BLaER1 treated with 17β-estradiol and CSF1 and Interleukin-3, amounts not matched to agents 10 nM and 100 nM (cell line): Measurements from ENCODE around the gene AGAP1.
A peak's percentile ranks its signal among the peaks of the same experiment; 100 is the strongest.

ENCODE experiments used
- H3K27ac ChIP-seq, 11 experiments: shearing (Covaris generic); formaldehyde crosslinking; 2 replicates each; pipeline ENCODE4 v1.8.1; 2022
- H3K27me3 ChIP-seq, 11 experiments: shearing (Covaris generic); formaldehyde crosslinking; 2 replicates each; pipeline ENCODE4 v1.8.1; 2022
- H3K36me3 ChIP-seq, 11 experiments: shearing (Covaris generic); formaldehyde crosslinking; 2 replicates each; pipeline ENCODE4 v1.8.1; 2022
- H3K4me1 ChIP-seq, 10 experiments: shearing (Covaris generic); formaldehyde crosslinking; 2 replicates each; pipeline ENCODE4 v1.8.1; 2022
- H3K4me2 ChIP-seq, 11 experiments: shearing (Covaris generic); formaldehyde crosslinking; 2 replicates each; pipeline ENCODE4 v1.8.1; 2022
- H3K4me3 ChIP-seq, 10 experiments: shearing (Covaris generic); formaldehyde crosslinking; 2 replicates each; pipeline ENCODE4 v1.8.1; 2022
- H3K9ac ChIP-seq, 11 experiments: shearing (Covaris generic); formaldehyde crosslinking; 2 replicates each; pipeline ENCODE4 v1.8.1; 2022
- H3K9me3 ChIP-seq, 11 experiments: shearing (Covaris generic); formaldehyde crosslinking; replicated peaks in 1 of 11; 2 replicates each; pipeline ENCODE4 v1.8.1; 2022
- H4K20me1 ChIP-seq, 11 experiments: shearing (Covaris generic); formaldehyde crosslinking; 2 replicates each; pipeline ENCODE4 v1.8.1; 2022
- Cebpa-rat ChIP-seq, 11 experiments: shearing (Covaris generic); IDR thresholded peaks; 2 replicates each; pipeline ENCODE4 v1.8.1; 2022

The AGAP1 gene

GRCh38 chr2:235626658-235627057, 132.8 kb downstream of the AGAP1 start:
- H3K4me3 ChIP-seq, result no peak overlapping the region
- peaks cover 0 to 27% (median 9%) of the 10 kb centered on the region in 11 experiments; a peak in 9 of 22 replicates for H4K20me1 ChIP-seq
- no peak overlapping the region for H3K9ac ChIP-seq
- H3K4me1 ChIP-seq, result no peaks in the 10 kb centered on the region; a peak in 2 of 20 replicates
- no peak overlapping the region for H3K4me2 ChIP-seq
- no peak overlapping the region for H3K27ac ChIP-seq
- H3K27me3 ChIP-seq, result no peaks in the 10 kb centered on the region
- no peaks in the 10 kb centered on the region for H3K36me3 ChIP-seq
- peaks cover 0 to 13% (median 6%) of the 10 kb centered on the region in 11 experiments; a peak in 10 of 22 replicates for H3K9me3 ChIP-seq
- TF ChIP-seq Cebpa-rat (IDR thresholded peaks at IDR 0.05), result no peak

GRCh38 chr2:235627682-235628081, 133.8 kb downstream of the AGAP1 start:
- no peaks in the 10 kb centered on the region for H3K36me3 ChIP-seq

GRCh38 chr2:235630718-235631296, 137.0 kb downstream of the AGAP1 start:
- Histone ChIP-seq H3K4me2 (no peak overlapping the region), H3K36me3 (no peaks in the 10 kb centered on the region), H3K9me3 (peaks cover 0 to 6% (median 0%) of the 10 kb centered on the region in 11 experiments; a peak in 3 of 22 replicates), H3K4me1 (peaks cover 0 to 7% (median 0%) of the 10 kb centered on the region in 10 experiments; a peak in 4 of 20 replicates), H3K27me3 (no peaks in the 10 kb centered on the region), H3K9ac (no peak overlapping the region), H3K4me3 (no peak overlapping the region), H4K20me1 (peaks cover 0 to 39% (median 9%) of the 10 kb centered on the region in 11 experiments; a peak in 8 of 22 replicates), H3K27ac (no peak overlapping the region)
- TF ChIP-seq Cebpa-rat (IDR thresholded peaks at IDR 0.05), result no peak

More at GRCh38 chr2:235627682-235628081, 133.8 kb downstream of the AGAP1 start:
- Histone ChIP-seq H3K9me3 (peaks cover 0 to 13% (median 6%) of the 10 kb centered on the region in 11 experiments; a peak in 11 of 22 replicates), H3K4me1 (peaks cover 0 to 7% (median 0%) of the 10 kb centered on the region in 10 experiments; a peak in 4 of 20 replicates), H3K4me2 (no peak overlapping the region), H3K27ac (no peak overlapping the region), H3K9ac (no peak overlapping the region), H3K4me3 (no peak overlapping the region), H4K20me1 (peaks cover 0 to 28% (median 7%) of the 10 kb centered on the region in 11 experiments; a peak in 8 of 22 replicates), H3K27me3 (no peaks in the 10 kb centered on the region)
- TF ChIP-seq Cebpa-rat (IDR thresholded peaks at IDR 0.05), result no peak

GRCh38 chr2:235634435-235635158, 140.8 kb downstream of the AGAP1 start:
- peaks cover 0 to 17% (median 10%) of the 10 kb centered on the region in 10 experiments; a peak in 15 of 20 replicates for H3K4me1 ChIP-seq
- H3K4me3 ChIP-seq, result no peak overlapping the region
- H3K27ac ChIP-seq, result no peak overlapping the region
- no peaks in the 10 kb centered on the region for H3K36me3 ChIP-seq
- peaks cover 0 to 45% (median 9%) of the 10 kb centered on the region in 11 experiments; a peak in 10 of 22 replicates for H4K20me1 ChIP-seq
- H3K27me3 ChIP-seq, result no peaks in the 10 kb centered on the region
- H3K4me2 ChIP-seq, result no peak overlapping the region
- H3K9ac ChIP-seq, result no peak overlapping the region
- H3K9me3 ChIP-seq, result peaks cover 0 to 6% (median 0%) of the 10 kb centered on the region in 11 experiments; a peak in 3 of 22 replicates
- no peak for TF ChIP-seq Cebpa-rat (IDR thresholded peaks at IDR 0.05)

GRCh38 chr2:235636546-235636945, 142.7 kb downstream of the AGAP1 start:
- Histone ChIP-seq H3K9ac (no peak overlapping the region), H3K4me3 (no peak overlapping the region), H3K36me3 (no peaks in the 10 kb centered on the region), H3K4me2 (no peak overlapping the region), H3K4me1 (peaks cover 15 to 36% (median 30%) of the 10 kb centered on the region in 10 experiments), H4K20me1 (peaks cover 0 to 59% (median 23%) of the 10 kb centered on the region in 11 experiments; a peak in 12 of 22 replicates), H3K27ac (no peak overlapping the region), H3K27me3 (no peaks in the 10 kb centered on the region), H3K9me3 (peaks cover 0 to 6% (median 0%) of the 10 kb centered on the region in 11 experiments; a peak in 3 of 22 replicates)
- TF ChIP-seq Cebpa-rat (IDR thresholded peaks at IDR 0.05), result no peak

GRCh38 chr2:235637896-235638295, 144.1 kb downstream of the AGAP1 start:
- Histone ChIP-seq H3K4me2 (no peak overlapping the region), H3K4me3 (no peak overlapping the region), H3K27ac (no peak overlapping the region), H3K9ac (no peak overlapping the region), H4K20me1 (peaks cover 0 to 66% (median 23%) of the 10 kb centered on the region in 11 experiments; a peak in 13 of 22 replicates), H3K27me3 (no peaks in the 10 kb centered on the region), H3K4me1 (peaks cover 29 to 45% (median 39%) of the 10 kb centered on the region in 10 experiments), H3K36me3 (no peaks in the 10 kb centered on the region), H3K9me3 (peaks cover 0 to 1% (median 0%) of the 10 kb centered on the region in 11 experiments; a peak in 3 of 22 replicates)
- TF ChIP-seq Cebpa-rat (IDR thresholded peaks at IDR 0.05), result no peak

- no peaks in the 10 kb centered on the region for H3K27me3 ChIP-seq
- peaks cover 29 to 45% (median 39%) of the 10 kb centered on the region in 10 experiments for H3K4me1 ChIP-seq
- H3K4me3 ChIP-seq, result no peak overlapping the region
- TF ChIP-seq Cebpa-rat (IDR thresholded peaks at IDR 0.05), result no peak
- no peaks in the 10 kb centered on the region for H3K9me3 ChIP-seq
- H3K27ac ChIP-seq, result no peak overlapping the region
- peaks cover 0 to 61% (median 23%) of the 10 kb centered on the region in 11 experiments; a peak in 13 of 22 replicates for H4K20me1 ChIP-seq
- peak overlapping the region in 8 of 11 experiments; percentile 1 to 75 (median 63); a peak in 9 of 22 replicates for H3K4me2 ChIP-seq
- H3K9ac ChIP-seq, result no peak overlapping the region
- no peaks in the 10 kb centered on the region for H3K36me3 ChIP-seq
These were observed 144.9 kb downstream of the AGAP1 start for GRCh38 chr2:235638541-235639427.

GRCh38 chr2:235639428-235639773, 145.6 kb downstream of the AGAP1 start:
- TF ChIP-seq Cebpa-rat (IDR thresholded peaks at IDR 0.05), result no peak
- Histone ChIP-seq H3K4me2 (peak overlapping the region in 8 of 11 experiments; percentile 1 to 75 (median 63); a peak in 13 of 22 replicates), H3K9ac (no peak overlapping the region)

More at GRCh38 chr2:235639428-235639773, 145.6 kb downstream of the AGAP1 start:
- peaks cover 0 to 57% (median 23%) of the 10 kb centered on the region in 11 experiments; a peak in 13 of 22 replicates for H4K20me1 ChIP-seq
- H3K36me3 ChIP-seq, result no peaks in the 10 kb centered on the region
- no peak overlapping the region for H3K4me3 ChIP-seq
- no peaks in the 10 kb centered on the region for H3K27me3 ChIP-seq
- H3K9me3 ChIP-seq, result no peaks in the 10 kb centered on the region; a peak in 1 of 22 replicates
- H3K4me1 ChIP-seq, result peaks cover 29 to 45% (median 39%) of the 10 kb centered on the region in 10 experiments
- no peak overlapping the region for H3K27ac ChIP-seq
